ENCODE measurements around the gene PPP6R3. TPM values are rescaled to one million over a fixed set of nuclear protein-coding genes. Genes with fewer than 3 reads are reported as not detected.
A peak's percentile ranks its signal among the peaks of the same experiment; 100 is the strongest.

PPP6R3 gene
- polyA plus RNA-seq, 1 donor from 2014 or later, result 41.1 TPM

DNA sequence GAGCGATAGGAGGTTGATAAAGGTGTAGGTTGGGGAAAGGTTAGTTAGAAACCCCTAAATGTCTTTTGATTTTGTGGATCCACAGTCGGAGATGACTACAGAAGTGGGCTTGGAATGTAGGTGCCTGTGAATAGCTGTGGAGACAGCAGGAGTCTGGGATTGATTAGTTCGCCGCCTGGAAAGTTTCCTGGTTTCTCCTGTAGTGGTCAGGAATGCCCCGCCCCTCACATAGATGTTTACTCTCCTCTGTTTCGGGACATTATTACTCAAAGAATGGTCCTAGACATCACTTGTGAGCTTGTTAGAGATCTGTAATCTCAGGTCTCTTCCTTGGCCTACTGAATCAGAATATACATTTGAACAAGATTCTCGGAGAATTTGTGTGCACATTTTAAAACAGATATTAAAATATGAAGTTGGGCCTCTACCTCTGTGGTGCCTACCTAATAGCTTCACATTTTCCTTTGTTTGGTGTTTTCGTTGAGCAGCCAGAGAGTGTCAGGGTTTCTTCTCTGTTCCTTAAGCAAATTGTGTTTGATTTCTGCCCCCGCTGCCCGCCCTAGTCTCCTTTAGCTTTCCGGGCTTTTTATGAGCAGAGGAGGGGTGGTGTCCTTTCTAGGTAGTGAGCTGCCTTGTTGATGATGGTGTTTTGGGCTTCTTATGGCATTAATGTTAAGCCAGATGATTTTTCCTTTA lies 89.4 kb downstream of the PPP6R3 start:
- H3K27ac Mint-ChIP-seq, result peak overlapping the region in 2 of 3 donors; percentile 59 to 64
- H3K4me3 Mint-ChIP-seq, result peak overlapping the region in 1 of 4 donors; percentile 43
- H3K4me1 Mint-ChIP-seq, result peaks cover 12 to 29% (median 12%) of the 10 kb centered on the region in 3 donors
- peaks cover 2% of the 10 kb centered on the region for H3K36me3 Mint-ChIP-seq
- no peaks in the 10 kb centered on the region for H3K27me3 Mint-ChIP-seq
- no peaks in the 10 kb centered on the region for H3K9me3 Mint-ChIP-seq

DNA sequence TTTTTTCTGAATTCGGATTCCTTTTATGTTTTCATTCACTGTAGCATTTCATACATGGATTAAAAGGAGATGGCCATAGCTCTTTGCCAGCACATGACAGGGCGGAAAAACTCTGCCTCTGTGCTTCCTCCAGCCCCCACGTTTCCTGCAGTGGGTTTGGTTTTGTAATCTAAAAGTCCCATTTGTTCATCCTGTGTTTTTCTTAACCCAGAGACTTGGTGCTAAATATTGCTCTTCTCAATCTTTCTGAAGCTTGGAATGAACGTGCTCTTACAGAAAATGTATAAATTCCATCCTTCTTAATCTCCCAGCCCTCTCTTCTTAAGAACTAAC lies 89.9 kb downstream of the PPP6R3 start:
- no peak overlapping the region for H3K4me3 Mint-ChIP-seq
- H3K27ac Mint-ChIP-seq, result peak overlapping the region; percentile 35 to 67 (median 64)
- H3K4me1 Mint-ChIP-seq, result peaks cover 12 to 29% (median 12%) of the 10 kb centered on the region in 3 donors
- no peaks in the 10 kb centered on the region for H3K9me3 Mint-ChIP-seq
- peaks cover 2% of the 10 kb centered on the region for H3K36me3 Mint-ChIP-seq
- no peaks in the 10 kb centered on the region for H3K27me3 Mint-ChIP-seq

DNA sequence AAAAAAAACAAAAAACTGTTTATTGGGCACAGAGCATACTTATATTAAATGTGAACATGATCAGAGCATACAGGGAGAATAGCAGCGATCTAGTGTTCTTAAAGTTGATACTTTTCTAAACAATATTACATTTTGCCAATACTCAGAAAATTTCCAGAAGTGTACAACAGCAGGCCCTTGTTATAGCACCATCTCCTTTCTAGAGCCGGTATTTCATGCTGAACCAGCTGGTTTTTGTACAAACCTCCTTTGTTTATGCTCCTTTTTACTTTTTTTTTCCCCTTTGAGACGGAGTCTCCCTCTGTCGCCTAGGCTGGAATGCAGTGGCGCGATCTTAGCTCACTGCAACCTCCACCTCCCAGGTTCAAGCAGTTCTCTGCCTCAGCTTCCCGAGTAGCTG lies 90.7 kb downstream of the PPP6R3 start:
- Mint-ChIP-seq H3K36me3 (peaks cover 2% of the 10 kb centered on the region), H3K27me3 (no peaks in the 10 kb centered on the region), H3K9me3 (no peaks in the 10 kb centered on the region), H3K4me3 (no peak overlapping the region), H3K27ac (peak overlapping the region in 1 of 3 donors; percentile 35), H3K4me1 (peaks cover 12 to 26% (median 12%) of the 10 kb centered on the region in 3 donors)

DNA sequence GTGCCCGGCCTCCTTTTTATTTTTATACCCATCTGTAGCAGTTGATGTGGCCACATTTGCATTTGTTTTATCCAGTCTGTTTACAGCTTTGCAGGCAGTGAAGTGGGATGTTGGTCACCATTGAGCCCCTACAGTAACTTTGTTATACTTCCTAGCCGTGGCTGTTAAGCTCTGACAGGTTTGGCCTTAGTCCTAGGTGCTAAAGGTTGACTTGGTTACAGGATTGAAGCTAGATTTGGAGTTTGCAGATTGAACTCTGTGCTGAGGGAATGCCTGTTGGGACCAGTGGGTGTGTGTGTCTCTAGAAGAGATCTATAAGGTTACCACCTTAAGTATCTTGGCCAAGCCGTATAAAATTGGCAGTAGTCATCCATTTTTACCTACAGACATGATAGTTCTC lies 91.2 kb downstream of the PPP6R3 start:
- no peaks in the 10 kb centered on the region for H3K27me3 Mint-ChIP-seq
- H3K27ac Mint-ChIP-seq, result peak overlapping the region in 1 of 3 donors; percentile 74
- H3K36me3 Mint-ChIP-seq, result peaks cover 2% of the 10 kb centered on the region
- H3K4me1 Mint-ChIP-seq, result peaks cover 12 to 22% (median 12%) of the 10 kb centered on the region in 3 donors
- no peak overlapping the region for H3K4me3 Mint-ChIP-seq
- H3K9me3 Mint-ChIP-seq, result no peaks in the 10 kb centered on the region

DNA sequence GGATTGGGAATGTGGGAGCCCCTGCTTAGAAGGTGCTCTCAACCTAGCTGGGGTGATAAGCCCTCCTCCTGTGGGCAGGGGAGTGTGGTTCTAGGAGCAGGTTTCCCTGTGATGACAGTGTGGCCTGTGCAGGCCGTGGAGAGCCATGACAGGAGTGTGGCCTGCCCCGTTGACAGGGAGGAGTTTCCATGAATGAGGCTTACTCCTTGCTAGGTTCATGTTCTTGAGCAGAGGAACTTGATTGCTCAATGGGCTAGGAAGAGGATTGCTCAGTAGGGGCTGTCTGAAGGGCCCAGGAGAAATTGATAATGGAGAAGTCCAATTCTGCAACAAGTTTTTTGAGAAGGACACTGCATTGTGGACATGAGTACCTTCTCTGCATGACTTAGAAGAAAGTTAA lies 92.0 kb downstream of the PPP6R3 start:
- Mint-ChIP-seq H3K27ac (no peak overlapping the region), H3K27me3 (no peaks in the 10 kb centered on the region), H3K9me3 (no peaks in the 10 kb centered on the region), H3K4me3 (no peak overlapping the region), H3K36me3 (peaks cover 2% of the 10 kb centered on the region), H3K4me1 (peaks cover 12 to 22% (median 12%) of the 10 kb centered on the region in 3 donors)

DNA sequence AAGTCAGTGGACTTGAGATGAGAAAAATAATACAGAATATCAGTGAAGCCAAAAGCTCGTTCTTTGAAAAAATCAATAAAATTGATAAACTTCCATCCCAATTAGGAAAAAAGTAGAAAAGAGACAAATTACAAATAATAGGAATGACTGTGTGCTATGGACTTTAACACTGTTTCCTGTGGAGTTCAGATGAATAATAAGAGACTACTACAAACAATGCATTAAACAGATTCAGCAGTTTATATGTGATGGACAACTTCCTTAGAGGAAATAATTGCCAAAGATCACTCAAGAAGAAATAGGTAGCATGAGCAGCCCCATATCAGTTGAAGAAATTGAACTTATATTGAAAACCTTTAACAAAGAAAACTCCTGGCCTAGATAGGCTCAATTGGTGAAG lies 99.7 kb downstream of the PPP6R3 start:
- Mint-ChIP-seq H3K9me3 (no peaks in the 10 kb centered on the region), H3K4me1 (peaks cover 7 to 17% (median 7%) of the 10 kb centered on the region in 3 donors), H3K27me3 (no peaks in the 10 kb centered on the region), H3K36me3 (no peaks in the 10 kb centered on the region), H3K4me3 (no peak overlapping the region), H3K27ac (peak overlapping the region in 1 of 3 donors; percentile 77)

DNA sequence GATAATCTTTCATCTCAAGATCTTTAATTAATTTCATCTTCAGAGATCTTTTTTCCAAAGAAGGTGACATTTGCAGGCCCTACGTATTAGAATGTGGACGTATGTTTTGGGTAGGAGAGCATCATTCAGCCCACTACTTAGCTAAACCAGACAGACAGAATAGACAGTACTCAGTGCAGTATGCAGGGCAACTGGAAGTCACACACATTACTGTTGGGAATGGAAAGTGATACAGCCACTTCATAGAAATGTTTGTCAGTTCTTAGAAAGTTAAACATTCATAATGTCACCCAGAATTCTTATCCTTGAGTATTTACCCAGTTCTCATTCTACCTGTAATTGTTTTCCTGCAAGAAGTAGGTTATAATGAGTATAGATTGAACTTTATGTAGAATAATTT lies 102.9 kb downstream of the PPP6R3 start:
- Mint-ChIP-seq H3K9me3 (no peaks in the 10 kb centered on the region), H3K27ac (peak overlapping the region in 2 of 3 donors; percentile 8 to 53), H3K4me1 (peaks cover 8 to 16% (median 9%) of the 10 kb centered on the region in 3 donors), H3K36me3 (peaks cover 3% of the 10 kb centered on the region), H3K27me3 (no peaks in the 10 kb centered on the region), H3K4me3 (no peak overlapping the region)

DNA sequence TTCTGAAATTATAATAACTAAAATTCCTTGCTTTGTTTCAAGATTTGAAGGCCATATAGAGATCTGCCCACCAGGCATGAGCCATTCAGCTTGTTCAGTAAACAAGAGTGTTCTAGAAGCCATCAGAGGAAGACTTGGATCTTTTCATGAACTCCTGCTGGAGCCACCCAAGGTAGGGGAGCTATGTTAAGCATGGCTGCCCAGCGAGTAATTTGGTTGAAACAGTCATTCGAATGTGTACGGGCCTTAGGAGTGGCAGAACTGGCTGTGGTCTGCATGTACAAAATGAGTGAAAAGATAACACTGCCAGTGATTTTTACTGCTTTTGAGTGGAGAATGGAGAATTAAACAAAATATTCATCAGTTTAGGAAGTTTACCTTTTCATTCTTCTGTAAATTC lies 103.7 kb downstream of the PPP6R3 start:
- peaks cover 3% of the 10 kb centered on the region for H3K36me3 Mint-ChIP-seq
- no peaks in the 10 kb centered on the region for H3K9me3 Mint-ChIP-seq
- H3K4me3 Mint-ChIP-seq, result no peak overlapping the region
- peak overlapping the region in 1 of 3 donors; percentile 39 for H3K27ac Mint-ChIP-seq
- peaks cover 8 to 10% (median 9%) of the 10 kb centered on the region in 3 donors for H3K4me1 Mint-ChIP-seq
- no peaks in the 10 kb centered on the region for H3K27me3 Mint-ChIP-seq

DNA sequence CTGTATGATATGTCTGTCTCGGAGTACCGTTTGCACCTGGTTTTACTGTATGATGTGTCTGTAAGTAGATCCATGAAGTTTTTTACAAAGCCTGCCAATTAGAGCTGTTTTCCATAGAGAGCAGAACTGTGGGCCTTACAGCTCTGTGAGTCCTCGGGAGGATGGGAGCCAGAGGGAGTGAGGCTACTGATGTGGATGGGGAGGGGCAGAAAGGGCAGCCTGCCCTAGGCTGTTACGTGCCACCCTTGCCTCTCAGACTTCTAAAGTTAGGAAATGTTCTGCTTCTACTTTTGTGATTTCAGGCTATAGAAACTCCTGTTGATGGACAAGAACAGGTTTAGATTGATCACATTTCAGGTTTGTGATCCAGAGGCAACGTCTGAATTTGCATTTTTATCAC lies 105.2 kb downstream of the PPP6R3 start:
- H3K9me3 Mint-ChIP-seq, result no peaks in the 10 kb centered on the region
- no peaks in the 10 kb centered on the region for H3K27me3 Mint-ChIP-seq
- no peak overlapping the region for H3K4me3 Mint-ChIP-seq
- peak overlapping the region in 1 of 3 donors; percentile 70 for H3K27ac Mint-ChIP-seq
- peaks cover 3% of the 10 kb centered on the region for H3K36me3 Mint-ChIP-seq
- peaks cover 0 to 7% (median 5%) of the 10 kb centered on the region in 3 donors for H3K4me1 Mint-ChIP-seq

DNA sequence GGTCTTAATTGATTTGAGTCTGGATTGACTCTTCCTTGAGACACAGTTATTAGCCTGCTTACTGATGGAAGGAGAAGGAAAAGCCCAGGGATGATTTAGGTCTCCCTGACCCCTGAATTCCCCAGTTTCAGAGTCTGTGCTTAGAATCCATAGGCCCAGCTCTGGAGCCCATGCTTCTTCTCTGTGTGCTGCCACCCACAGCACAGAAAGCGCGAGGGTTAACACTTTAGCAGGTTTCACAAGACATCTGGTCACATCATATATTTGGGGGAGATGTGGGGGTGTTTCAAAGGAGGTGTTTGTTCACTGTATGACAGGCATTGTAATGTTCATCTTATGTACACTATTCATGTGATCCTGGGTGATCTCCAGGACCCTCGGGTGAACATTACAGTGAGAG lies 107.0 kb downstream of the PPP6R3 start:
- Mint-ChIP-seq H3K36me3 (peaks cover 6% of the 10 kb centered on the region), H3K4me3 (no peak overlapping the region), H3K4me1 (peaks cover 0 to 7% (median 5%) of the 10 kb centered on the region in 3 donors), H3K27ac (no peak overlapping the region), H3K27me3 (no peaks in the 10 kb centered on the region), H3K9me3 (no peaks in the 10 kb centered on the region)

DNA sequence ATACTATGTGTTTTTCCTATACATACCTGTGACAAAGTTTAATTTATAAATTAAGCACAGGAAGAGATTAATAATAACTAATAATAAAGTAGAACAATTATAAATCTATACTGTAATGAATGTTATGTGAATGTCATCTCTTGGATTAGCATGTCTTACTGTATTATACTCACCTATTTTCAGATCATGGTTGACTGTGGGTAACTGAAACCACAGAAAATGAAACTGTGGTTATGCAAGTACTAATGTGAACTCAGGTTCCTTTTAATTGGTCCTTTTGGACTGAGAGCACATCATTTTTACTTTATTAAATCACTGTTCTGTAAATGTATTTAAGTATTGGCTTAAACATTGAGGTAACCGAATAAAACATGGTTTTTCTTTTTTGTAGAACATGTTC lies 108.8 kb downstream of the PPP6R3 start:
- Mint-ChIP-seq H3K36me3 (peaks cover 9% of the 10 kb centered on the region), H3K9me3 (no peaks in the 10 kb centered on the region), H3K27me3 (no peaks in the 10 kb centered on the region), H3K4me1 (peaks cover 0 to 8% (median 7%) of the 10 kb centered on the region in 3 donors), H3K4me3 (no peak overlapping the region), H3K27ac (no peak overlapping the region)

DNA sequence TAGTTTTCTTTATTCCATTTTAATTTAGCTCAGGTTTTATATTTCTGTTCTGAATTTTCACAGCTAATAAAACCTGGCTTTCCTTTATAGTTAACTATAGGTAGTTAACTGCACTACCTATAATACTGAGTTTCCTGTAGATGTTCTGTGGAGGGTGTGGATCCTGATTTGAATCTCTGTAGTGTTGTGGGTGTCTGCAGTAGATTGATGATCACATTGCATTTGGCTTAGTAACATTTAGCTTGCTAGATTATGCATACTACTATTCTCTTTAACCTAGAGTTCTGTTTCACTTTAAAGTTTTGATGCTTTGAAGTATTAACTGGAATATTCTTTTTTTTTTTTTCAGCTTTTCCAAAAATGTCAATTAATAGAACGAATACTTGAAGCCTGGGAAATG lies 110.1 kb downstream of the PPP6R3 start:
- no peaks in the 10 kb centered on the region for H3K9me3 Mint-ChIP-seq
- H3K4me3 Mint-ChIP-seq, result no peak overlapping the region
- H3K4me1 Mint-ChIP-seq, result peaks cover 0 to 8% (median 7%) of the 10 kb centered on the region in 3 donors
- no peaks in the 10 kb centered on the region for H3K27me3 Mint-ChIP-seq
- H3K36me3 Mint-ChIP-seq, result peaks cover 9% of the 10 kb centered on the region
- H3K27ac Mint-ChIP-seq, result no peak overlapping the region

DNA sequence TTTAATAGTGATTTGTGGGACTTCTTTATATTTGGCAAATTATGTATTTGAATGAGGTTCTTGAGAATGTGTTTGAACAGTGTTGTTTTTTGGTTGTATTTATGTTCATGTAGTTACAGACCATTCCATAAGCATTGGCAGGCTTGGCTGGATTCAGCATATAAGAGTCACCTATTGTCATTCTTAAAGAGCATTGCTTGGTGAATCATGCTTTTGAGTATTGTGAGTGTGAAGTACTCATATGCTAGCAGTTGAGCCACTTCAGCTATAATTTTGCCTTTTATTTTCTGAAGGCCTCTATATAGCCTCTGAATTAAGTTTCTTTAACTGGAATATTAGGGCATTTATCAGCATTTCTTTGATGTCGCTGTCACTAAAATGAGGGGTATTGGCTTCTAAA lies 113.8 kb downstream of the PPP6R3 start:
- peaks cover 0 to 5% (median 5%) of the 10 kb centered on the region in 3 donors for H3K4me1 Mint-ChIP-seq
- no peak overlapping the region for H3K4me3 Mint-ChIP-seq
- no peaks in the 10 kb centered on the region for H3K27me3 Mint-ChIP-seq
- peaks cover 7% of the 10 kb centered on the region for H3K36me3 Mint-ChIP-seq
- no peak overlapping the region for H3K27ac Mint-ChIP-seq
- H3K9me3 Mint-ChIP-seq, result no peaks in the 10 kb centered on the region

DNA sequence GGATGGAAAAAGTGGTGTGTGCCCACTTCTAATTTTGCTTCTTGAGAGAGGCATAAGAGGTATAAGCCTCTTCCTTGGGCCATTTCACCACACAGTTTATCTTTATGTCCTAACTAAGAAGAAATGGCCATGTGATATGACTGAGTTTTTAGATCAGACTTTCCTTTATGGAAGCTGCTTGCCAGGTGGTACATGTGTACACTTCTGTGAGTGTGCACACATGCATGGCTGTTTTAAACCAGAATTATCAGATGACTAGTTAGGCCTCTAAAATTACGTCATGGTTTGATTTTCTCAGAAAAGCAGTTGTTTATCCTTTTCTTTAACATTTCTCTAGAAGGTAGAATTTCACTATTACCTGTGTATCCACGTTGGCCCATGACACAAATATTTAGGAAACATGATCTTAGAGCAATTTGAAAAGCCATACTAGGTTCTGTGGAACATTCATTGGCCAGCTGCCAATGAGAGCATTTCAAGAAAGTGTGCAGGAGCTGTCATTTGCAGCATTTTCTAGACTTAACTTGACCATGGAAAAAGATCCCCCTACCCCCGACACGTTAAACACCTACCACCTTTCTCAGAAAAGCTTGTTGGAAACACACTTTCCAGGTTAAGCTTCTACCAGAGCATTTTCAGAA lies 114.6 kb downstream of the PPP6R3 start:
- no peak overlapping the region for H3K4me3 Mint-ChIP-seq
- H3K9me3 Mint-ChIP-seq, result no peaks in the 10 kb centered on the region
- H3K36me3 Mint-ChIP-seq, result peaks cover 7% of the 10 kb centered on the region
- H3K27me3 Mint-ChIP-seq, result no peaks in the 10 kb centered on the region
- no peak overlapping the region for H3K27ac Mint-ChIP-seq
- H3K4me1 Mint-ChIP-seq, result peaks cover 0 to 4% (median under 1%) of the 10 kb centered on the region in 3 donors

DNA sequence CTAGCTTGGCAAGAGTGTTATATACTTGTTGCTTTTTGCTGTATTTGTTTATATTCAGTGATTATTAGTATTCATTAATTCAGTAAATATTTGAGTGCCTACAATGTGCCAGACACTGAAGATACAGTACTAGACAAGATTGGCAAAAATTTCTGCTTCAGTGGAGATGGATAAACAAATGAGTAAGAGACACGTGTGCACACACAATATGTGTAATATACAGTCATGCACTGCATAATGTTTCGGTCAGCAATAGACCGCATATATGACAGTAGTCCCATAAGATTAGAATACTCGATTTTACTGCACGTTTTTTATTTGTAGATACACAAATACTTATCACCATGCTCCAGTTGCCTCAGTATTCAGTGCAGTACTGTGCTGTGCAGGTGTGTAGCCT lies 118.9 kb downstream of the PPP6R3 start:
- Mint-ChIP-seq H3K4me3 (no peak overlapping the region), H3K9me3 (no peaks in the 10 kb centered on the region), H3K27me3 (no peaks in the 10 kb centered on the region), H3K36me3 (peaks cover 3% of the 10 kb centered on the region), H3K4me1 (peaks cover 6 to 22% (median 8%) of the 10 kb centered on the region in 3 donors), H3K27ac (no peak overlapping the region)

DNA sequence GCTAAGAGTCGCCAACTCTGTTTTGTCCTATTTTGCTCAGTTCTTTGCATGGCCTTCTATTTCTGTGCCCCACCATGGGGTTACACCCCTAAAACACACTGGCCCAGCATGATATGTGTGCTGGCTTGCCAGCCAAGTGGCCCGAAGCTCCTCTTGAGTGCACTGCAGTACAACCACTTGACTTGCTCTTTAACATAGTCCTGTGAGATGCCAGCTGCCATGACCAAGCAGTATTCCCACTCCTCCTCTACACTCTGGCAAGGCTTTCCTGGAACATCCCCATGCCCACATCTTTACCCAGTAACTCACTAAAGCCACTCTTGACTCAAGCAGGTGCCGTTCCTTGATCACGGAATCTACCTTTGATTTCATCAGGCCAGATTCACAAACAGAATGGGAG lies 120.9 kb downstream of the PPP6R3 start:
- H3K9me3 Mint-ChIP-seq, result no peaks in the 10 kb centered on the region
- peaks cover 3% of the 10 kb centered on the region for H3K36me3 Mint-ChIP-seq
- H3K27me3 Mint-ChIP-seq, result no peaks in the 10 kb centered on the region
- peak overlapping the region in 1 of 3 donors; percentile 40 for H3K27ac Mint-ChIP-seq
- peaks cover 6 to 22% (median 8%) of the 10 kb centered on the region in 3 donors for H3K4me1 Mint-ChIP-seq
- no peak overlapping the region for H3K4me3 Mint-ChIP-seq

Data from IgD-negative memory B cell (primary cell).